ENCODE results near the gene RNF17.

The RNF17 gene

GRCh38 chr13:24744247-24744646, 19.7 kb upstream of the RNF17 start:
- Histone ChIP-seq H3K56ac (ENCODE audit: low read length) (no peak overlapping the region), H2BK15ac (replicated peaks; ENCODE audit: low read depth) (no peak overlapping the region), H2BK5ac (ENCODE audit: low read length) (no peak overlapping the region), H3K27ac (ENCODE audit: low read depth, low read length) (no peak overlapping the region), H4K8ac (ENCODE audit: low read depth, low read length) (no peak overlapping the region), H3K27me3 (ENCODE audit: insufficient read depth, low read length, poor library complexity) (peaks cover 6% of the 10 kb centered on the region), H3K79me2 (ENCODE audit: control insufficient read depth, insufficient read depth, low read length) (no peaks in the 10 kb centered on the region), H3K23ac (ENCODE audit: low read length) (no peak overlapping the region), H3K36me3 (ENCODE audit: control insufficient read depth, insufficient read depth, low read length) (no peaks in the 10 kb centered on the region), H3K79me1 (ENCODE audit: low read length) (no peaks in the 10 kb centered on the region), H3K4me2 (ENCODE audit: low read length) (no peak overlapping the region), H3K18ac (ENCODE audit: low read length) (no peak overlapping the region), H2AK5ac (ENCODE audit: low read length) (no peak overlapping the region), H3K4ac (ENCODE audit: low read depth, low read length) (no peak overlapping the region), H3K4me1 (ENCODE audit: control insufficient read depth, low read depth, low read length) (peaks cover 6% of the 10 kb centered on the region), H3K9ac (ENCODE audit: low read length) (no peak overlapping the region), H3K4me3 (ENCODE audit: low read length) (no peak overlapping the region), H4K5ac (ENCODE audit: low read length) (no peak overlapping the region), H2BK120ac (ENCODE audit: low read depth, low read length) (no peak overlapping the region)
- DNase-seq = no peak
- WGBS (ENCODE audit: extremely low coverage, insufficient coverage, low lambda C conversion rate) = no CpG with 5 or more reads among the region's 6 CpGs

GRCh38 chr13:24745516-24745860, 18.5 kb upstream of the RNF17 start:
- Histone ChIP-seq H3K27ac (ENCODE audit: low read depth, low read length) (no peak overlapping the region), H3K36me3 (ENCODE audit: control insufficient read depth, insufficient read depth, low read length) (no peaks in the 10 kb centered on the region), H3K27me3 (ENCODE audit: insufficient read depth, low read length, poor library complexity) (peaks cover 6% of the 10 kb centered on the region), H3K18ac (ENCODE audit: low read length) (no peak overlapping the region), H3K4me2 (ENCODE audit: low read length) (no peak overlapping the region), H4K8ac (ENCODE audit: low read depth, low read length) (no peak overlapping the region), H3K4ac (ENCODE audit: low read depth, low read length) (no peak overlapping the region), H3K4me1 (ENCODE audit: control insufficient read depth, low read depth, low read length) (peaks cover 6% of the 10 kb centered on the region), H3K56ac (ENCODE audit: low read length) (no peak overlapping the region), H3K79me2 (ENCODE audit: control insufficient read depth, insufficient read depth, low read length) (no peaks in the 10 kb centered on the region), H3K23ac (ENCODE audit: low read length) (no peak overlapping the region), H2AK5ac (ENCODE audit: low read length) (no peak overlapping the region), H2BK120ac (ENCODE audit: low read depth, low read length) (no peak overlapping the region), H3K4me3 (ENCODE audit: low read length) (no peak overlapping the region), H4K5ac (ENCODE audit: low read length) (no peak overlapping the region), H3K9ac (ENCODE audit: low read length) (no peak overlapping the region), H2BK15ac (replicated peaks; ENCODE audit: low read depth) (no peak overlapping the region), H2BK5ac (ENCODE audit: low read length) (no peak overlapping the region), H3K79me1 (ENCODE audit: low read length) (no peaks in the 10 kb centered on the region)
- no peak for DNase-seq
- no CpG with 5 or more reads among the region's 24 CpGs for WGBS (ENCODE audit: extremely low coverage, insufficient coverage, low lambda C conversion rate)

- no peak overlapping the region for H2AK5ac ChIP-seq (ENCODE audit: low read length)
- H3K18ac ChIP-seq (ENCODE audit: low read length) = no peak overlapping the region
- no peak overlapping the region for H4K8ac ChIP-seq (ENCODE audit: low read depth, low read length)
- H3K79me1 ChIP-seq (ENCODE audit: low read length) = no peaks in the 10 kb centered on the region
- peak overlapping the region; percentile 70 for H3K4me2 ChIP-seq (ENCODE audit: low read length)
- no peaks in the 10 kb centered on the region for H3K79me2 ChIP-seq (ENCODE audit: control insufficient read depth, insufficient read depth, low read length)
- peak; percentile 11 for DNase-seq
- H3K4me3 ChIP-seq (ENCODE audit: low read length) = no peak overlapping the region
- H3K23ac ChIP-seq (ENCODE audit: low read length) = no peak overlapping the region
- H3K4me1 ChIP-seq (ENCODE audit: control insufficient read depth, low read depth, low read length) = peaks cover 6% of the 10 kb centered on the region
- H3K9ac ChIP-seq (ENCODE audit: low read length) = peak overlapping the region; percentile 36
- peak overlapping the region; percentile 71 for H3K56ac ChIP-seq (ENCODE audit: low read length)
- H2BK120ac ChIP-seq (ENCODE audit: low read depth, low read length) = no peak overlapping the region
- WGBS (ENCODE audit: extremely low coverage, insufficient coverage, low lambda C conversion rate) = no CpG with 5 or more reads among the region's 70 CpGs
- no peak overlapping the region for H4K5ac ChIP-seq (ENCODE audit: low read length)
- no peaks in the 10 kb centered on the region for H3K36me3 ChIP-seq (ENCODE audit: control insufficient read depth, insufficient read depth, low read length)
- H2BK15ac ChIP-seq (replicated peaks; ENCODE audit: low read depth) = no peak overlapping the region
- no peak overlapping the region for H2BK5ac ChIP-seq (ENCODE audit: low read length)
- no peak overlapping the region for H3K27ac ChIP-seq (ENCODE audit: low read depth, low read length)
- H3K4ac ChIP-seq (ENCODE audit: low read depth, low read length) = no peak overlapping the region
- peaks cover 6% of the 10 kb centered on the region for H3K27me3 ChIP-seq (ENCODE audit: insufficient read depth, low read length, poor library complexity)
Measured at GRCh38 chr13:24745861-24746617, 17.9 kb upstream of the RNF17 start.

GRCh38 chr13:24746618-24747247, 17.2 kb upstream of the RNF17 start:
- Histone ChIP-seq H3K27ac (ENCODE audit: low read depth, low read length) (no peak overlapping the region), H2BK15ac (replicated peaks; ENCODE audit: low read depth) (no peak overlapping the region), H3K27me3 (ENCODE audit: insufficient read depth, low read length, poor library complexity) (peaks cover 6% of the 10 kb centered on the region), H3K56ac (ENCODE audit: low read length) (peak overlapping the region; percentile 71), H3K4ac (ENCODE audit: low read depth, low read length) (no peak overlapping the region), H3K79me1 (ENCODE audit: low read length) (no peaks in the 10 kb centered on the region), H3K4me2 (ENCODE audit: low read length) (peak overlapping the region; percentile 70), H3K79me2 (ENCODE audit: control insufficient read depth, insufficient read depth, low read length) (no peaks in the 10 kb centered on the region), H2AK5ac (ENCODE audit: low read length) (no peak overlapping the region), H3K4me3 (ENCODE audit: low read length) (no peak overlapping the region), H3K4me1 (ENCODE audit: control insufficient read depth, low read depth, low read length) (peaks cover 3% of the 10 kb centered on the region), H3K9ac (ENCODE audit: low read length) (peak overlapping the region; percentile 36), H2BK120ac (ENCODE audit: low read depth, low read length) (no peak overlapping the region), H3K18ac (ENCODE audit: low read length) (no peak overlapping the region), H3K23ac (ENCODE audit: low read length) (no peak overlapping the region), H3K36me3 (ENCODE audit: control insufficient read depth, insufficient read depth, low read length) (no peaks in the 10 kb centered on the region), H4K8ac (ENCODE audit: low read depth, low read length) (no peak overlapping the region), H2BK5ac (ENCODE audit: low read length) (no peak overlapping the region), H4K5ac (ENCODE audit: low read length) (no peak overlapping the region)
- no CpG with 5 or more reads among the region's 56 CpGs for WGBS (ENCODE audit: extremely low coverage, insufficient coverage, low lambda C conversion rate)
- DNase-seq = peak; percentile 61

- H3K79me1 ChIP-seq (ENCODE audit: low read length) = no peaks in the 10 kb centered on the region
- H3K18ac ChIP-seq (ENCODE audit: low read length) = no peak overlapping the region
- H4K5ac ChIP-seq (ENCODE audit: low read length) = no peak overlapping the region
- H2AK5ac ChIP-seq (ENCODE audit: low read length) = no peak overlapping the region
- peak overlapping the region; percentile 70 for H3K4me2 ChIP-seq (ENCODE audit: low read length)
- H3K4ac ChIP-seq (ENCODE audit: low read depth, low read length) = no peak overlapping the region
- peak overlapping the region; percentile 4 for H3K9ac ChIP-seq (ENCODE audit: low read length)
- no peak overlapping the region for H4K8ac ChIP-seq (ENCODE audit: low read depth, low read length)
- H3K36me3 ChIP-seq (ENCODE audit: control insufficient read depth, insufficient read depth, low read length) = no peaks in the 10 kb centered on the region
- peak overlapping the region; percentile 43 for H3K56ac ChIP-seq (ENCODE audit: low read length)
- H3K4me3 ChIP-seq (ENCODE audit: low read length) = no peak overlapping the region
- H2BK120ac ChIP-seq (ENCODE audit: low read depth, low read length) = no peak overlapping the region
- no peaks in the 10 kb centered on the region for H3K4me1 ChIP-seq (ENCODE audit: control insufficient read depth, low read depth, low read length)
- no peak overlapping the region for H2BK15ac ChIP-seq (replicated peaks; ENCODE audit: low read depth)
- no CpG with 5 or more reads among the region's 61 CpGs for WGBS (ENCODE audit: extremely low coverage, insufficient coverage, low lambda C conversion rate)
- H2BK5ac ChIP-seq (ENCODE audit: low read length) = no peak overlapping the region
- no peak overlapping the region for H3K27ac ChIP-seq (ENCODE audit: low read depth, low read length)
- no peak overlapping the region for H3K23ac ChIP-seq (ENCODE audit: low read length)
- H3K27me3 ChIP-seq (ENCODE audit: insufficient read depth, low read length, poor library complexity) = peaks cover 6% of the 10 kb centered on the region
- no peaks in the 10 kb centered on the region for H3K79me2 ChIP-seq (ENCODE audit: control insufficient read depth, insufficient read depth, low read length)
- peak; percentile 36 for DNase-seq
Measured at GRCh38 chr13:24747248-24748060, 16.5 kb upstream of the RNF17 start.
